GM12875 (cell line): ENCODE measurements around the gene AMOTL1.
"Not testable (repeated sequence)": the region's sequence is repeated elsewhere in the genome, so short reads cannot be mapped to it uniquely, and the experiment has no call there.

ENCODE experiments used
- H3K4me3 ChIP-seq: one replicate; pipeline ENCODE4 v1.5.1; 2011; ENCODE audit warnings: low read depth, low read length, control low read depth
- CTCF ChIP-seq: IDR thresholded peaks from 2 replicates; pipeline ENCODE4 v1.5.1; 2011; ENCODE audit warnings: low read depth, mild to moderate bottlenecking, control low read depth, inconsistent platforms, low read length, moderate library complexity, borderline replicate concordance; ENCODE audit not compliant: insufficient read depth

AMOTL1 gene

DNA sequence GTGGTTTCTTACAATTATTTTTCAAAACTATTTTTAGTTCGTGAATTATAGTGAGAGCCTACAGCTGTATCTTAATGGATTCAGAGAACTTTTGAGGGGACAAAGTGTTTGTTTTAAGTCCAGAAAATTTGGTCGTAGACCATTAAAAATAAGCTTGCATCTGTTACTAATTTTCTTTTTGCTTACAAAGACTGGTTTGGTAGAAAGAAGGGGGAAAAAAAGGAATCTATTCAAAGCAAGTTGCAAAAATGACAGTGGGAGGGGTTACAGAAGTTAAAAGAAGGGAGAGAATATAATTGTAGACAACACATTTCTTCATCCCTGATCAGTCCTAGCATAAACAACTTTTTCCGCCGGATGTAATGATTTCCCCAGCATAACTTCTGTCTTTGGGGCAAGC, 72.1 kb downstream of the AMOTL1 start:
- H3K4me3 ChIP-seq, result no peak overlapping the region
- TF ChIP-seq CTCF, result no peak

DNA sequence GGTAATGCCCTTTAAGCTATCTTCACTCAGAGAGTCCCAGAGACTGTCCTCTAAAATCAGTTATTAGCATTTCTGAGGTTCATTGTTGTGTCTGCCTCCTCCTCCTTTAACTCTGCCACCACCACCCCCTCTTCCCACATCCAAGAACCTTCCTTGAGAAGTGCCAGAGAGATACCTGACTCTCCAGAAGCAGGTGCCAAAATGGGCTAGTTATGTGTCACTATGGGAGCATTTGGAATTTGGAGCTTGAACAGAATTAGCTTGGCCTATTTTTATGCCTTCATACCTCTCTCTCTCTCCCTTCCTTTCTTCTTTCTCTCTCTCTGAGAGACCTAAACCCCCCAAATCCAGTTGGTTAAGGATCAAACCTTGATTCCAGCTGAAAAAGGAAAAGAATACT, 75.9 kb downstream of the AMOTL1 start:
- no peak overlapping the region for H3K4me3 ChIP-seq
- TF ChIP-seq CTCF, result no peak

DNA sequence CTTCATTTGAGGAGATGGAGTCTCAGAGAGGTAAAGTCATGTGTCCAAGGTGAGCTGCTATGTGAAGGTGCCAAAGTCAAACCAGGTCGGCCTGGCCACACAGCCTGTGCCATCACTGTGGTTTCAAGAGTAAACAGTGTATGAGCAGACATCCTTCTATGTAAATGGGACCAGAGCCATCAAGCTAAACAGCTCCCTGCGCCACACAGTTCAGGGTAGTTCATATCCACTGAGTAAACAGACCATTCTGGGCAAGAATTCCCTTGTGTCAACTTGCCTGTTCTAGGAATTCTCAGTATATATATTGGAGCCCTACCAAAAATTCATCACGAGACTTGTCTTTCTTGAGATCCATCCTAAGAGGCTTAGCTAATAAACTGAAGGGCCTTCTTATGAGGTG, 77.5 kb downstream of the AMOTL1 start:
- no peak overlapping the region for H3K4me3 ChIP-seq
- TF ChIP-seq CTCF, result no peak

DNA sequence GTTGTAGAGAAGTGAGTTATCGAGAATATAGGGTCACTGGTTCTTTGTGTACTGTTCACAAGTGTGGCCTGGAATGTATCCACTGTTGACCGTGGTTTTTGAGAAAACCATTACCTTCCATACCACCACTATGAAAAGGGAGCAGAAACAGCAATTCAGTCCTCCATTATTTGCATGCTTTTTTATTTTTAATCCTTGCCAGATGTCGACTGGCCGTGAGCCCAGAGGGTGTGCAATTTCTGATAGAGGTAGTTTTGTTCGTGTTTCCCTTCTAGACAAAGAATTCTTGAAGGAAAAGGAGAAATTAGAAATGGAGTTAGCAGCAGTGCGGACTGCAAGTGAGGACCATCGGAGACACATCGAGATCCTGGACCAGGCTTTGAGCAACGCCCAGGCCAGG, 81.7 kb downstream of the AMOTL1 start:
- TF ChIP-seq CTCF, result no peak
- no peak overlapping the region for H3K4me3 ChIP-seq

DNA sequence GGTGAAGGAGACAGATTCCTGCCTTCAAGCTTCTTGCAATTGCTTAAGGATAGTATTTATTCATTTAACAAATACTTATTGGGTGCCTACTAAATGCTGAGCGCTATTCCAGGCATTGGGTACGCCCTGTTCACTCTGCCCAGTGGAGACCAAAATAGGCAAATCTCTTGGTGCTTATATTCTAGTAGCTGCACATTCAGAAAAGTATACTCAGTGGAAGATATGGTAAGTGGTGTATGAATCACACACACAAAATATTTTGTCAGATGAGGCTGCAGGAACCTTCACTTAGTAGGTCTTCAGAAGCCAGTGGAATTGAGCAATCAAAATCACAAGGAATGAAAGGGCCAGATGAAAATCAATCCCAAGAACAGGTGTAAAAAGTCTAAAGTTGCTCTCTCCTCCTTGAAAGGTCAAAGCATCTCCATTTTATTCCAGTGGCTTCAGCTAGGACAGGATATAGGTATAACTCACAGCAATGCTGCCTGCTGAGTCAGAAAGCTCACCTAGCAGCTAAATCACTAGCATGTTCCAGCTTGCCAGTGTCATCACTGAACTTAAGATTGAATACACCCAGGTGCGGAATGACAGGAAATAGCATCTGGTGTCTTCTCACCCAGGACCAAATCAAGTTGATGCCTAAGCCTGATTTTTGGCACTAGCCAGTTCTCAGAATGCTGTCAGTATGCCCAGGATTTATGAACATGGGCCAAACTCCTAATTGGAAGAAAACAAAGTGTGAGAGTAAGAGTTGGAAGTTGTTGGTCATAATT, 83.9 kb downstream of the AMOTL1 start:
- TF ChIP-seq CTCF, result no peak
- no peak overlapping the region for H3K4me3 ChIP-seq

GRCh38 chr11:94853288-94853687, 85.1 kb downstream of the AMOTL1 start:
- not testable (repeated sequence) for H3K4me3 ChIP-seq

DNA sequence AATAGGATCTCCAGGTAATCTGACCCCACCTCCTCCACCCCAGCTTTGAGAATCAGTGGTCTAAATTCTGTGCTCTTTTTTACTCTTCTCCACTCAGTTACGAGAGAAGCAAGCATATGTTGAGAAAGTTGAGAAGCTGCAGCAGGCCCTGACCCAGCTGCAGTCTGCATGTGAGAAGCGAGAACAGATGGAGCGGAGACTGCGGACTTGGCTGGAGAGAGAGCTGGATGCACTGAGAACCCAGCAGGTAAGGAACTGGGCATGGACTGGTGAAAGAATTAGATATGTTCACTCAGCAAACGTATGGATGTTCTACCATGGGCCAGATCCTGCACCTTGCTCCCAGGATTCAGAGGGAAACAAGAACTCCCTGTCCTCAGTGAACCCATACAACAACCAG, 85.7 kb downstream of the AMOTL1 start:
- TF ChIP-seq CTCF, result no peak
- no peak overlapping the region for H3K4me3 ChIP-seq
